GM21737 (cell line): ENCODE results near the gene OR52B2.

Source experiments
- ATAC-seq: cut with Tn5 transposase; IDR thresholded peaks from one replicate; pipeline ENCODE4 v1.9.1; 2021; ENCODE audit warnings: mild to moderate bottlenecking, moderate library complexity; ENCODE audit not compliant: unreplicated experiment

OR52B2 gene

GRCh38 chr11:6170226-6170625 lies at the start of gene OR52B2:
OR52B2 (minus strand) TSS chr11:6170326; CDS start chr11:6170326, 0 bp downstream.
- ATAC-seq, result no peak

GRCh38 chr11:6219359-6219758 lies 49.2 kb upstream of the OR52B2 start:
- ATAC-seq, result no peak

- ATAC-seq, result no peak
These were observed 47.6 kb upstream of the OR52B2 start for GRCh38 chr11:6217722-6218121.

- no peak for ATAC-seq
These were observed 46.4 kb upstream of the OR52B2 start for GRCh38 chr11:6216501-6216900.

- ATAC-seq, result no peak
These were observed 44.4 kb upstream of the OR52B2 start for GRCh38 chr11:6214530-6214929.

GRCh38 chr11:6210274-6210955 lies 40.3 kb upstream of the OR52B2 start:
- ATAC-seq, result no peak

- ATAC-seq, result no peak
These were observed 39.7 kb upstream of the OR52B2 start for GRCh38 chr11:6209801-6210200.

- no peak for ATAC-seq
These were observed 36.5 kb upstream of the OR52B2 start for GRCh38 chr11:6206456-6207180.

GRCh38 chr11:6205366-6205765 lies 35.2 kb upstream of the OR52B2 start, which contains the start of gene C11orf42:
C11orf42 (plus strand) TSS chr11:6205557; CDS start chr11:6205616, 59 bp downstream.
- ATAC-seq, result no peak

- ATAC-seq, result no peak
These were observed 34.6 kb upstream of the OR52B2 start for GRCh38 chr11:6204706-6205105.

GRCh38 chr11:6203327-6203726 lies 33.2 kb upstream of the OR52B2 start:
- peak; percentile 63 for ATAC-seq

- no peak for ATAC-seq
These were observed 31.9 kb upstream of the OR52B2 start for GRCh38 chr11:6202041-6202440.

- ATAC-seq, result no peak
These were observed 31.4 kb upstream of the OR52B2 start for GRCh38 chr11:6201481-6201880.

GRCh38 chr11:6200975-6201374 lies 30.8 kb upstream of the OR52B2 start:
- no peak for ATAC-seq

- ATAC-seq, result no peak
These were observed 29.2 kb upstream of the OR52B2 start, which contains the start of gene OR52W1 for GRCh38 chr11:6199174-6199810. OR52W1 (plus strand) TSS chr11:6199224; CDS start chr11:6199224, 0 bp downstream.

GRCh38 chr11:6197466-6198200 lies 27.5 kb upstream of the OR52B2 start:
- no peak for ATAC-seq

- no peak for ATAC-seq
These were observed 26.3 kb upstream of the OR52B2 start for GRCh38 chr11:6196396-6196795.

- ATAC-seq, result no peak
These were observed 24.0 kb upstream of the OR52B2 start for GRCh38 chr11:6194065-6194581.

GRCh38 chr11:6191742-6192141 lies 21.6 kb upstream of the OR52B2 start:
- ATAC-seq, result no peak

- no peak for ATAC-seq
These were observed 5.3 kb upstream of the OR52B2 start for GRCh38 chr11:6175440-6175839.
